ENCODE data around the gene TM4SF18. TPM values are rescaled to one million over a fixed set of nuclear protein-coding genes. Genes with fewer than 3 reads are reported as not detected.

The TM4SF18 gene
- polyA plus RNA-seq, 1 experiment: 0.11 TPM

- no peak for TF ChIP-seq CTCF (IDR thresholded peaks at IDR 0.05; ENCODE audit: insufficient read depth, low read depth, low read length)
- no peaks in the 10 kb centered on the region for H3K36me3 ChIP-seq (ENCODE audit: control insufficient read depth, insufficient read depth, low read length)
- POLR2A ChIA-PET: no interaction called here
- DNase-seq (ENCODE audit: low read depth): no peak
- CTCF ChIA-PET: interaction anchor here (2.2 kb wide), 1 partner anchor 101 kb away, joined by 10 read pairs; no protein-coding TSS in a partner anchor
- H3K4me3 ChIP-seq (ENCODE audit: low read depth, low read length): no peak overlapping the region
- H3K27me3 ChIP-seq (ENCODE audit: control insufficient read depth, insufficient read depth, low read length): no peaks in the 10 kb centered on the region
Measured at GRCh38 chr3:149378478-149379309, 45.3 kb upstream of the TM4SF18 start.

- CTCF ChIA-PET: interaction anchor here (2.2 kb wide), 1 partner anchor 102 kb away, joined by 10 read pairs; no protein-coding TSS in a partner anchor
- DNase-seq (ENCODE audit: low read depth): no peak
- Histone ChIP-seq H3K36me3 (ENCODE audit: control insufficient read depth, insufficient read depth, low read length) (no peaks in the 10 kb centered on the region), H3K4me3 (ENCODE audit: low read depth, low read length) (0 out of 2 replicates have a peak within 1 kb of the TSS, but pooled peaks have one; percentile 3), H3K27me3 (ENCODE audit: control insufficient read depth, insufficient read depth, low read length) (no peaks in the 10 kb centered on the region)
- no peak for TF ChIP-seq CTCF (IDR thresholded peaks at IDR 0.05; ENCODE audit: insufficient read depth, low read depth, low read length)
- POLR2A ChIA-PET: no interaction called here
Measured at GRCh38 chr3:149377408-149378364, 44.2 kb upstream of the TM4SF18 start, which contains the start of gene TM4SF1. TSS of gene TM4SF1 (minus strand) at chr3:149377649. CDS start at chr3:149377547, 102 bp downstream.

GRCh38 chr3:149376718-149377407, 43.4 kb upstream of the TM4SF18 start:
- H3K4me3 ChIP-seq (ENCODE audit: low read depth, low read length): 0 out of 2 replicates have a peak overlapping the region, but pooled peaks have one; percentile 3
- ChIA-PET CTCF (interaction anchor here (0.5 to 0.7 kb wide), 2 partner anchors 61 to 68 kb away, joined by 3 read pairs; no protein-coding TSS in a partner anchor), POLR2A (no interaction called here)
- H3K36me3 ChIP-seq (ENCODE audit: control insufficient read depth, insufficient read depth, low read length): no peaks in the 10 kb centered on the region
- DNase-seq (ENCODE audit: low read depth): no peak
- H3K27me3 ChIP-seq (ENCODE audit: control insufficient read depth, insufficient read depth, low read length): no peaks in the 10 kb centered on the region
- TF ChIP-seq CTCF (IDR thresholded peaks at IDR 0.05; ENCODE audit: insufficient read depth, low read depth, low read length): no peak

GRCh38 chr3:149375501-149376196, 42.2 kb upstream of the TM4SF18 start:
- no peak for TF ChIP-seq CTCF (IDR thresholded peaks at IDR 0.05; ENCODE audit: insufficient read depth, low read depth, low read length)
- ChIA-PET POLR2A (no interaction called here), CTCF (interaction anchor here (0.6 kb wide), 1 partner anchor 586 kb away, joined by 4 read pairs; no protein-coding TSS in a partner anchor)
- Histone ChIP-seq H3K36me3 (ENCODE audit: control insufficient read depth, insufficient read depth, low read length) (no peaks in the 10 kb centered on the region), H3K4me3 (ENCODE audit: low read depth, low read length) (no peak overlapping the region), H3K27me3 (ENCODE audit: control insufficient read depth, insufficient read depth, low read length) (no peaks in the 10 kb centered on the region)
- no peak for DNase-seq (ENCODE audit: low read depth)

Measured in BJ (cell line).